Measurements from ENCODE around the gene DCLRE1C. TPM values are rescaled to one million over a fixed set of nuclear protein-coding genes. Genes with fewer than 3 reads are reported as not detected.

The DCLRE1C gene
- total RNA-seq, 1 donor from 2014 or later: 10.9 TPM

GRCh38 chr10:14930610-14931009 is 23.3 kb downstream of the DCLRE1C start:
- peaks cover 23% of the 10 kb centered on the region for H3K36me3 Mint-ChIP-seq (ENCODE audit: low read depth)
- H3K4me3 Mint-ChIP-seq: no peak overlapping the region

DNA sequence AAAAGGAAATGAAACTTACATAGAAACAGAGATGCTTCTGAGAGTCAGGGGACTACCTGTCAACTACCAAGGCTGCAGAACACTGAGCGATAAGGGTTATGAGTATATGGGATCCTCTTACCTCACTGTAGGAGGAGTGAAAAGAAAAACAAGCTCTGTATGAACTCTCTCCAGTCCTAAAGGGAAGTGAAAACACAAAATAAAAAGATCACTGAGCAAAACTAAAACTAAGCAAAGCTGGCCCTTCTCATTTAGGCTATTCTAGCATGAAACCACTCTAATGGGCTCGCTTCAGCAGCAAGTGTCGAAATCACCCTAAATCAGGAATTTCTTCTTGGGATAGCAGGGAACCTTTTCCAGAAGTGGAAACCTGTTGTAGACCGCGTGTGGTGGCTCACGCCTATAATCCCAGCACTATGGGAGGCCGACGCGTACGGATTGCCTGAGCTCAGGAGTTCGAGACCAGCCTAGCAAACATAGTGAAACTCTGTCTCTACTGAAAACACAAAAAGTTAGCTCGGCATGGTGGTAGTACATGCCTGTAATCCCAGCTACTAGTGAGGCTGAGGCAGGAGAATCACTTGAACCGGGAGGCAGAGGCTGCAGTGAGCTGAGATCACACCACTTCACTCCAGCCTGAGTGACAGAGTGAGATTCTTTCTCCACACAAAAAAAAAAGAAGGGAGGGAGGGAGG is 27.0 kb downstream of the DCLRE1C start:
- Mint-ChIP-seq H3K4me1 (no peaks in the 10 kb centered on the region), H3K36me3 (ENCODE audit: low read depth) (peaks cover 25% of the 10 kb centered on the region), H3K27me3 (ENCODE audit: low read depth) (no peaks in the 10 kb centered on the region), H3K4me3 (no peak overlapping the region), H3K9me3 (no peaks in the 10 kb centered on the region), H3K27ac (ENCODE audit: unreplicated experiment) (no peak overlapping the region)
- no peak for TF ChIP-seq CTCF (conservative IDR thresholded peaks at IDR 0.05)
- no peak for DNase-seq (ENCODE audit: low read depth, low spot score)

More at GRCh38 chr10:14930610-14931009, 23.3 kb downstream of the DCLRE1C start:
- H3K9me3 Mint-ChIP-seq: no peaks in the 10 kb centered on the region
- no peaks in the 10 kb centered on the region for H3K4me1 Mint-ChIP-seq
- DNase-seq (ENCODE audit: low read depth, low spot score): no peak
- TF ChIP-seq CTCF (conservative IDR thresholded peaks at IDR 0.05): no peak
- H3K27ac Mint-ChIP-seq (ENCODE audit: unreplicated experiment): no peak overlapping the region
- no peaks in the 10 kb centered on the region for H3K27me3 Mint-ChIP-seq (ENCODE audit: low read depth)

DNA sequence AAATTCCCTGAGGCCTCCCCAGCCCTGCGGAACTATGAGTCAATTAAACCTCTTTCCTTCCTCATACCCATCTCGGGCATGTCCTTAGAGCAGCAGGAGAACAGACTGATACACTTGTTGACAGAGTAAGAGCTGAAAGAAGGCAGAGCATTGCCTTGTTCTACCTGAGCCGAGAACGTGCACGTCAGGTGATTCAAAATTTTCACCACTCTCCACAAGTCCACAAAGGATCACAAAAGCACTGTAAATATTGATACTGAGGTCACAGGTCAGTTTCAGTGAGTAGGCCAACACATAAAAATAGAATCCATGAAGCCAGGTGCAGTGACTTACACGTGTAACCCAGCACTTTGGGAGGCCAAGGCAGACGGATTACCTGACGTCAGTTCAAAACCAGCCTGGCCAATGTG is 27.8 kb downstream of the DCLRE1C start:
- no peak overlapping the region for H3K27ac Mint-ChIP-seq (ENCODE audit: unreplicated experiment)
- no peak for DNase-seq (ENCODE audit: low read depth, low spot score)
- H3K4me3 Mint-ChIP-seq: no peak overlapping the region
- H3K4me1 Mint-ChIP-seq: no peaks in the 10 kb centered on the region
- H3K9me3 Mint-ChIP-seq: no peaks in the 10 kb centered on the region
- no peaks in the 10 kb centered on the region for H3K27me3 Mint-ChIP-seq (ENCODE audit: low read depth)
- no peak for TF ChIP-seq CTCF (conservative IDR thresholded peaks at IDR 0.05)
- peaks cover 31% of the 10 kb centered on the region for H3K36me3 Mint-ChIP-seq (ENCODE audit: low read depth)

- Mint-ChIP-seq H3K27me3 (ENCODE audit: low read depth) (no peaks in the 10 kb centered on the region), H3K9me3 (no peaks in the 10 kb centered on the region), H3K36me3 (ENCODE audit: low read depth) (peaks cover 35% of the 10 kb centered on the region)
Observed at GRCh38 chr10:14925268-14925667, 28.6 kb downstream of the DCLRE1C start.

GRCh38 chr10:14924013-14924412 is 29.9 kb downstream of the DCLRE1C start:
- H3K4me3 Mint-ChIP-seq: no peak overlapping the region
- DNase-seq (ENCODE audit: low read depth, low spot score): no peak
- H3K27me3 Mint-ChIP-seq (ENCODE audit: low read depth): no peaks in the 10 kb centered on the region
- no peaks in the 10 kb centered on the region for H3K4me1 Mint-ChIP-seq
- H3K27ac Mint-ChIP-seq (ENCODE audit: unreplicated experiment): no peak overlapping the region
- no peaks in the 10 kb centered on the region for H3K9me3 Mint-ChIP-seq
- no peak for TF ChIP-seq CTCF (conservative IDR thresholded peaks at IDR 0.05)
- peaks cover 45% of the 10 kb centered on the region for H3K36me3 Mint-ChIP-seq (ENCODE audit: low read depth)

More at GRCh38 chr10:14925268-14925667, 28.6 kb downstream of the DCLRE1C start:
- Mint-ChIP-seq H3K27ac (ENCODE audit: unreplicated experiment) (no peak overlapping the region), H3K4me3 (no peak overlapping the region), H3K4me1 (no peaks in the 10 kb centered on the region)
- no peak for DNase-seq (ENCODE audit: low read depth, low spot score)
- TF ChIP-seq CTCF (conservative IDR thresholded peaks at IDR 0.05): no peak

Measured in neural crest cell (in vitro differentiated cells).